Measurements from ENCODE around the gene DYNLL2.

DNA sequence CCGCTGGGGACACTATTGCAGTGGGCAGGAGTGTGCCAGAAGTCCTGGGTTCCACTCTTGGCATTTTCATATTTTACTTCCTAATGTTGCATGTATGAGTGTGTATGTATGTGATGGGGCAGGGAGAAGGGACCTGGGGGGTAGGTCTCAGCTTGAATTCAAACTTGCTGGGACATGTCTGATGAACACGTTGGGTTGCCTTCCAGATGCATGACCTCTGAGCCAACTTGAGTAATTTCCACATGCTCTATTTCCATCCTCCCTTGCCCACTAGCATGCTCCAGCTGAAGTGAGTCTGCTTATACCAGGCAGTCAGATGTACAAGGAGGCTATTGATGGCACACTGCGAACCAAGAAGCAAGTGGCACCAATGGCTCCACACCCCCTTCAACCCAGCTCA is 43.2 kb upstream of the DYNLL2 start:
- TF ChIP-seq, protein P1, sequence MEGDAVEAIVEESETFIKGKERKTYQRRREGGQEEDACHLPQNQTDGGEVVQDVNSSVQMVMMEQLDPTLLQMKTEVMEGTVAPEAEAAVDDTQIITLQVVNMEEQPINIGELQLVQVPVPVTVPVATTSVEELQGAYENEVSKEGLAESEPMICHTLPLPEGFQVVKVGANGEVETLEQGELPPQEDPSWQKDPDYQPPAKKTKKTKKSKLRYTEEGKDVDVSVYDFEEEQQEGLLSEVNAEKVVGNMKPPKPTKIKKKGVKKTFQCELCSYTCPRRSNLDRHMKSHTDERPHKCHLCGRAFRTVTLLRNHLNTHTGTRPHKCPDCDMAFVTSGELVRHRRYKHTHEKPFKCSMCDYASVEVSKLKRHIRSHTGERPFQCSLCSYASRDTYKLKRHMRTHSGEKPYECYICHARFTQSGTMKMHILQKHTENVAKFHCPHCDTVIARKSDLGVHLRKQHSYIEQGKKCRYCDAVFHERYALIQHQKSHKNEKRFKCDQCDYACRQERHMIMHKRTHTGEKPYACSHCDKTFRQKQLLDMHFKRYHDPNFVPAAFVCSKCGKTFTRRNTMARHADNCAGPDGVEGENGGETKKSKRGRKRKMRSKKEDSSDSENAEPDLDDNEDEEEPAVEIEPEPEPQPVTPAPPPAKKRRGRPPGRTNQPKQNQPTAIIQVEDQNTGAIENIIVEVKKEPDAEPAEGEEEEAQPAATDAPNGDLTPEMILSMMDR (IDR thresholded peaks at IDR 0.05): no peak
- no peak for TF ChIP-seq POLR2A (IDR thresholded peaks at IDR 0.05)

Data from heart left ventricle (tissue), 13 donors.